Measurements from ENCODE around the gene NR3C1.
A peak's percentile ranks its signal among the peaks of the same experiment; 100 is the strongest.

NR3C1 gene

DNA sequence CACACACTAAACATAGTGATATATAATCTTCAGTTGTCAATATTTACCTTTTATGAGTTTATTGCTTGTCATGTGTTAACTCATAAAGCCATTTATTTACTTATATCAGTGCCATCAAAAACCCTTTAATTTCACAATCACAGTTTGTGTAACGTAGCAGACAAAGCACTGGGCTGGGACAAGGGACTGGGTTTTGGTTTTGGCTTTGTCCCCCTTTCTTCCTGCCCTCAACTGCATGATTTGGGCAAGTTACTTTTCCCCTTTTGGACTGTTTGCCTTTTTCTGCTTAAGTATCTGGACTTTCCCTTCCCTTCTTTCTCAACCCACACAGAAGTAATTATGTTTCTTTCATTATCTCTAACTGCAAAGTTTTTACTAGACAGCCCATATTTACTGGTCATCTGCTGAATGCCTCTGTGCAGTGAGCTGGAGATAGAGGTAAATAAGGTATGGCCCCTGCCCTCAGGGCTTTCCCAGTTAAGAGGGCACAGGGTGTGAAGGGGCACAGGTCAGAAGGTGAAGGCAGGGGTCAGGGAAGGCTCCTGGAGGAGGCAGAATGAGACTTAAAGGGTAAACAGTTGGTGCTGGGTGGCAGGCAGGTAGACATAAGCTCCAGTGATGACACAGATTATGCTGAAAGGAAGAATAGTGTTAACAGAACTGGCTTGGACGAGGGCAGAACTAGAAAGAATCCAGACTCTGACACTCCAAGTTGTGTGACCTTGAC, 14.8 kb upstream of the NR3C1 start:
- DNase-seq = no peak

DNA sequence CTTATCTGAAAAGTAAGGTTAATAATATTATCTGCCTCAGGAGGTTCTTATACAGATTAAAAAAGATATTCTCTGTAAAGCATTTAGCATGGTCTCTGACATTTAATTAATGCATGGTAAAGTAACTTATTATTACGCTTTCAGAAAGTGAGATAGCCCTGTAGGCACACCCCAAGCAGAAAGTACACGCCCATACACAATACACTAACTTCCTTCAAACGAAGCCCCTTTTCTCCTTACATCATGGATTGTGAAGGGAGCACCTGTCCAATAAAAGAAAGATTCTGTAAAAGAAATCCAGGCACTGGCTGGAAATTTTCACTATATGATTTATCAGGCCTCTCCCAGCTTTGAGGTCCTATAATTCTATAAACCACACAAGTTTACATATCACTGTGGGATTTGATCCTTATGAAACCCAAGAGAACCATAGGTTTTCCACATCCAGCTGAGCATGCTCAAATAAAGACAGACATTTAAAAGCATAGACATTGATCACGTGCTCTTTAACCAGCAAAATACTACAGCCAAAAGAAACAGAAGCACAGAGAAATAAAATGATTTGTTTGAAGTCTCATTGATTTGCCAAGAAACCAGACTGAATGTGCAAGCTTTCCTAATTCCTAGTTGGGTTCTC, 14.1 kb upstream of the NR3C1 start:
- no peak for DNase-seq

DNA sequence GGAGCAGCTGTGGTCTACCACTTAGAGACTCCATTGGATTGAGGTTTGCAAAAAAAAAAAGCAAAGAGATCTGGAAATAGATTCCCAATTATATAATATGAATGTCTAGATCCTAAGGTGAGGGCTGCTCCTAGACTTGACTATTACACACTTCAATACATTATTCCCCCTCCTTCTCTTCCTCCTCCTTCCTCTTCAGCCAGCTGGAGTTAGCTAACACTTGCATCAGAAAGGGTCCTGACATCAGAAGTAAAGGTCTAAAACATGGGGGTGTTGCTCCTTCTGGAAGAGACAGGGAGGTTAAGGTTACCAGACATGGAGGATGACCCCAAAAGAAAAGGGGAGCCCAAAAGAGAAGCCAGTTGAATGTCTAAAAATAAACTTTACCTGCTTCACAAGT, 12.9 kb upstream of the NR3C1 start:
- DNase-seq = no peak

GRCh38 chr5:143413958-143414669, 10.6 kb upstream of the NR3C1 start:
- DNase-seq = no peak

DNA sequence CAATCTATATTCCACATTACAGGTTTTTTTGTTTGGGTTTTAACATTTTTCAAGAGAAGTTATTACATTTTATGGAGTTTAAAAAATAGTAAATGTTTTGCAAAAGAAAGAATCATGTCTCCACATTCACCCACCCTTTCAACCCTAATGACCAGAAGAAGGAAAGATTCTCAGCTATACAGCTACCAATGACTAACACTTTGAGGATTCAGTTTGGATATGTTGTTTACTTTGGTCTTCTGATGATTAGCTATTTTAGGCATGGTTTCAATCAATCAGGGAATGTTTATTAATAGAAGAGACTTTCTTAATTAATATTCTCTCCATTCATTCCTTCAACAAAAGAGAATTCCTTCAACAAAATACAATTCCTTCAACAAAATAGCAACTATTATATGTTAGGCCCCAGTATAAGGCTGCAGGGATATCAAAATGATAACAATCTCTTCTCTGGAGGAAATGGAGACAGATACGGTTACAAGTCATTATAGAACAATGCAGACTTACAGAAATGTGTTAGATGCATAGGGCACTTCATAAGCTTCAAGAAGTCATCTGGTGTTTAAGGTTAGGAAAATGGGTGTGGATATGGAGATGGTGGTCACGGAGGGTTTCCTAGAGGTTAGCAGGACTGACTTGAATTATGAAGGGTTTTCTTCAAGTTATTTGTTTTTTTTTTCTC, 9.3 kb upstream of the NR3C1 start:
- no peak for DNase-seq

DNA sequence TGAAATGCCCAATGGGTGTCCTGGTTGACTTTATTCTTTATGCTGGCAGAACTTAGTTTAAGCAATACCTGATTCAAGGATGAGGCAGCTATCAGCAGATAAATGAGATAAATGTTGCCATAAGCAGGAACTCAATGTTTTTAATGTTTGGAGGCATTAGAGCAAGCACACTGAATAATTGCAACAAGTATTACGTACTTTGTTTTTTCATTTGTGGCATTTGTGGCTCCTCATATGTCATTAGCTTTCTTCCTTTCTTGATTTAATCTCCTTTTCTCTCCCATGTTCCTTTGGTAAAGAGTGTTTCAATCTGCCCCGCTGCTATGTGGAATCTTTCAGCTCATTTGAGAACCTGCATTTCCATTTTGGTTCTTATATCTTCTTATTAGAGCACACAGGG, 6.4 kb upstream of the NR3C1 start:
- DNase-seq = no peak

- no peak for DNase-seq
These were observed 2.9 kb upstream of the NR3C1 start for GRCh38 chr5:143406408-143406807.

DNA sequence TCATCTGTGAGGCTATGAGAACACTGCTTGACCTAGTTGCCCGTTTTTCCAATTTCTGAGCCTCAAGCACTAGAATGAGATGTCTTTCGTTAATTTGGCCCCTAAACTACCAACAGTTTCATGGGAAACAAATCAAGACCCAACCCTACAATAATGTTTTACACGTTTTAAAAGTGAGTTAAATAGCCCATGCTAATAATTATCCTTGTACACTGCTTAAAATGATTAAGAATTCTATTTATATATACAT, 2.3 kb upstream of the NR3C1 start:
- no peak for DNase-seq

- DNase-seq = peak; percentile 39
These were observed 1.8 kb upstream of the NR3C1 start for GRCh38 chr5:143405063-143405848.

DNA sequence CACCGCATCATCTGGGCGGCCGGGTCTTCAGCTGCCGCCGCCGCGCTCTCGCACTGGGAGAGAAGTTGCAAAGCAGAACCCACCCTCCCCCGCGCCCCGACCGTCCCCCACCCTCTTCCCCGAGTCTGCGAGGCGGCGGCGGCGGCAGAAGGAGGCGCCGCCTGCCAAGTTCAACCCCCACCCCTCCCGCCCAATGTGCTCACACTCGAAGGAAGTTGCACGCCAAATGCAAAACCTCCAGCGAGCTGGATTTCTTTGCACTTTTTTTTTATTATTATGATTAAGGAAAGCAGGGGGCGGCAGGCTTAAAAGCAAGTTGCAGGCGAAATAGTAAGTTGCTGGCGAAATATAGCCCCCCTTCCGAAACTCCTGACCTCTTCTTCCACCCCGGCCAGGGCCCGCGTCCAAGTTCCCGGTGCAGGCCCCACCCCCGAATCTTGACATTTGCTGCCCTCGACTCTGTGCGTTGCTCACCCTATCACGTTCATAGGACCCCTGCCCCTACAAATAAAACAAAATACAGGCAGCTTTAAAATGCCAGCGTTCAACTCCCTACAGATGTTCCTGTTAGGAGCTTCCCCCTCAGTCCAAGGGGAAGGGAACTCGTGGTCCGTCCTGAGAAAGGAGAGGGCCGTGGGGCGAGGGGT, 1.1 kb upstream of the NR3C1 start:
- peak; percentile 67 for DNase-seq

DNA sequence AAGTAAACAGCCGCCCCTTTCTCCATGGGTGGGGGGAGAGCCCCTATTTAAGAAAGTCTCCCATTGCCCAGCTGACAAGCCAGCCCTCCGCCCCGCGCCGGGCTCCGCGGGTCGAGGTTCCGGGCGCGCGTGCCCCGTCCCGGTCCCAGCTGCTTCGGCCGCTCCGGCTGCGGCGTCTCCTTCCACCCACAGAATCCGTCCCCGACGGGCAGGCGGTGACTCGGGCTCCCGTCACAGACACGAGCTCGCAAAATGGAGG, 223 bp downstream of the NR3C1 start:
- DNase-seq = peak; percentile 29

DNA sequence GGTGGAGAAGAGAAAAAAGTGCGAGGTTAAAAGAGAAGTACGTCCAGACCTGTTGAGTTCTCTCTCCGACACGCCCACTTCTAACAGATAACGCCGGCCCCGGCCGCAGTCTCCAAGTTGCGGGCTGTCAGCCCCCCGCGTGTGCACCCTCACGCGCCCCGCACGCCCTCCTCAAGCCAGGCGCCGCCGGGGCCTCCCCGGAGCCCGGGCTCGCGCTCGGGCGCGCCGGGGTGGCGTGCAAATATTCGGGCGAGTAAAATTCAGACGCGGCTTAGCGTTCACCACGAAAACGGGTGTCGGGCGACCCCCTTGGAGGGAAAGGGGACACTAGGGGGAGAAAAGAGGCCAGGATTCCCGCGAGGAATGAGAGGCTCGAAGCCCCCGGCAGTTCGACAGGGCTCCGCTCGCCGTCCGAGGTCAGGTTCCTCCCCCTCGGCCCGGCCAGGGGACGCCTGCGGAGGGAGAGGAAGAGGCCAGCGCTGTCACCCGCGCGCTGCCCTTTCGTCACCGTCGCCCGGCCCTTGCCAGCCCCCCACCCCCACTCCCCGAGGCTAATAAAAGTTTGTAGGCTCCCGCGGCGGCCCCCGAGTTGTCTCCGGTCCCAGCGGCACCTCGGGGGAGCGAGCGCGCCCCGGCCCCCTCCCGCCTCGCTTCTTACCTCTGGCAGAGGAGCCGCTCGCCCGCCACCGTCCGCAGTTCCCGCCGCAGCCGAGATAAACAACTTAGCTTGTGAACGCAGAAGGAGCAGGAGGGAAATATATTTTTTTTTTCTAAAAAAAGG, 743 bp downstream of the NR3C1 start:
- DNase-seq = peak; percentile 38

DNA sequence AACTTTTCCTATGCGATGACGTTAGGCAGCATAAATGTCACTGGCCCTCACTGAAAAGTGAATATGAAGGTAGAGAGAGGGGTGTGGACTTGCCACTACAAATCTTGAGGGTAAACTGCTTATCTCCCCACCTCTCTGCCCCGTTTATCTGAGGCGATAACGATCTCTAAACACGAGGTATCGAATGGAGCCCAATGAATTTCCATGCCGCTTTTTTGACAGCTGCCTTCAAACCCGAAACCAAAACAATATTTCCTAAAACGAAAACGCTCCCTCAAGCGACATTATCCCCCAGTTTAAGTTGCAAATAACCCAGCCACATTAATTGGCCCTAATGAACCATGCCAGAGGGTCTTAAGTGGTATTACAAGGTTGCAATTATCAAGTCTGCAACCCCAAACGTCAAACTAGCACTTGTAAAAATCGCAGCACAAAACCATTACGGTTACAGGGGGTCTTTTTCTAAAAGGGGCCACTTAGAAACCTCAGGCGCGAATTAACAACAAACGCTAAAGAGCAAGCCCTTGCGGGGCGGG, 1.4 kb downstream of the NR3C1 start:
- no peak for DNase-seq

DNA sequence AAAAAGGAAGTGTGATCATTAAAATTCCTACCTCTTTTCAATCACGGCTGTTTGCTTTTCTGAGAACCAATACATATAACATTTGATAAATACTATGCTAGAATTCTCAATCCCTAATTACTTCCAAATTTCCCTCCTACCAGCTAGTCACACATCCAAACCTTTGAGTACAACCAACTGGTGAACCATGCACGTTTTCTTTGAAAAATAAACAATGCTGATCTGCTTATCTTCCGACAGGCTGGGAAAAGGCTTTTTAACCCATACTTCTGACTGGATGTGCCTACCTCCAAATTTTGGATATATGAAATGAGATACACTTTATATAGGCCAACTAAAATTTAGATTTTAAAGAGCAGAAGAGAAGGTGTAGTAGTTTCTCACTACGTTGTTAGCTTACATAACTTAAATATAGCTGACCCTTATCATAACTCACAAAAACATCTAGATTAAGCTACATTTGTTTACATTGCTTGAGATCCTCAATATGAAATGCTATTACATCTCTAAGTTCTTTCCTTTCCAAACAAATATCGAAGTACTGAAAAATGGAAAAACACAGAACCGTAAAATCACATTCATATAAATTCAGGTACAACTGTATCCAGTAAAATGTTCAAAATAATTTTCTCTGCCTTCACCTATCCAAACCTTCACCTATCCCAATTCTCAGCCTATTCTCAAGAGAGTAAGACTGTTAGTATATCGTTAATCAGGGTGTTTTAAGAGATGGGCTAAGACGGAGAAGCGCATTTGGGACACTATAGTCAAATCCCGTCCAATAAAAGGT, 2.1 kb downstream of the NR3C1 start:
- no peak for DNase-seq

- no peak for DNase-seq
These were observed 2.8 kb downstream of the NR3C1 start for GRCh38 chr5:143400541-143401226.

GRCh38 chr5:143399616-143400540, 3.6 kb downstream of the NR3C1 start:
- no peak for DNase-seq

GRCh38 chr5:143398451-143399237, 4.8 kb downstream of the NR3C1 start:
- DNase-seq = no peak

- no peak for DNase-seq
These were observed 5.5 kb downstream of the NR3C1 start for GRCh38 chr5:143398053-143398355.

Measured in GF-D8 (cell line).